B cell (primary cell): ENCODE data around the gene IL4R. TPM values are rescaled to one million over a fixed set of nuclear protein-coding genes. Genes with fewer than 3 reads are reported as not detected.
A peak's percentile ranks its signal among the peaks of the same experiment; 100 is the strongest.

Experiments
- ATAC-seq: fragments of 200-7000 bp; cut with Tn5 transposase; one replicate; pipeline ENCODE4 v1.10.0; 2021; ENCODE audit warnings: low read depth, mild to moderate bottlenecking, moderate number of reproducible peaks, moderate library complexity
- CTCF ChIA-PET: fragments of 350-600 bp; sonication (Branson Sonifier 250); formaldehyde crosslinking; loops from one replicate; lab custom pipeline; 2021; ENCODE audit warnings: antibody characterized with exemption, inconsistent platforms; lab: Charles Lee
- POLR2A ChIA-PET: fragments of 350-600 bp; sonication (Branson Sonifier 250); formaldehyde crosslinking; loops from one replicate; lab custom pipeline; 2021; ENCODE audit warnings: antibody characterized with exemption; lab: Charles Lee
- DNase-seq: peaks from one replicate; pipeline ENCODE4 v3.0.0; 2013
- H2AFZ ChIP-seq: 2 replicates; pipeline ENCODE4 v1.6.1; 2012; ENCODE audit warnings: mild to moderate bottlenecking, low read depth, low read length; ENCODE audit not compliant: insufficient read depth, poor library complexity, severe bottlenecking
- H3K27ac ChIP-seq, 2 donors: 1 replicate in 1 of 2; 2 replicates in 1 of 2; pipeline ENCODE4 v1.5.1; 2012 to 2013; ENCODE audit warnings: low read length in 2 of 2, mild to moderate bottlenecking in 2 of 2, moderate library complexity in 1 of 2
- H3K27me3 ChIP-seq, 4 experiments: fragments of 200-600 bp in 1 of 4; sonication (generic) in 1 of 4; replicated peaks in 1 of 4; 1 replicate in 2 of 4; 2 replicates in 2 of 4; pipeline versions ENCODE4 v1.6.1 to v1.7.0; 2013 to 2016; ENCODE audit warnings: low read length in 3 of 4, mild to moderate bottlenecking in 2 of 4, mixed read lengths in 1 of 4, moderate library complexity in 1 of 4; ENCODE audit not compliant: insufficient read depth in 4 of 4, control insufficient read depth in 3 of 4; ENCODE audit errors: control extremely low read depth in 1 of 4
- H3K36me3 ChIP-seq, 2 experiments: replicated peaks in 1 of 2; 1 replicate in 1 of 2; 2 replicates in 1 of 2; pipeline versions ENCODE4 v1.6.1 to v1.7.1; 2013; ENCODE audit warnings: low read length in 1 of 2; ENCODE audit not compliant: insufficient read depth in 2 of 2, control insufficient read depth in 1 of 2; ENCODE audit errors: control extremely low read depth in 1 of 2, extremely low read depth in 1 of 2
- H3K4me1 ChIP-seq, 2 donors: fragments of 200-600 bp in 1 of 2; sonication (generic) in 1 of 2; 1 replicate in 1 of 2; 2 replicates in 1 of 2; pipeline versions ENCODE4 v1.5.1 to v1.6.1; 2013 to 2017; ENCODE audit warnings: low read length in 2 of 2; ENCODE audit not compliant: control insufficient read depth in 2 of 2, insufficient read depth in 2 of 2
- H3K4me2 ChIP-seq: replicated peaks from 2 replicates; pipeline ENCODE3; 2012; ENCODE audit warnings: mild to moderate bottlenecking, low read depth, low read length; ENCODE audit not compliant: poor library complexity, severe bottlenecking
- H3K4me3 ChIP-seq, 5 experiments: fragments of 200-600 bp in 1 of 5; sonication (generic) in 1 of 5; 1 replicate in 3 of 5; 2 replicates in 2 of 5; pipeline versions ENCODE4 v1.5.1 to v1.7.0; 2011 to 2016; ENCODE audit warnings: low read length in 4 of 5, mild to moderate bottlenecking in 4 of 5, low read depth in 2 of 5, control low read depth in 1 of 5, moderate library complexity in 1 of 5; ENCODE audit not compliant: insufficient read depth in 1 of 5; ENCODE audit errors: control extremely low read depth in 1 of 5, extremely low read depth in 1 of 5
- H3K79me2 ChIP-seq: fragments of 200-600 bp; sonication (generic); one replicate; pipeline ENCODE4 v1.6.0; 2016; ENCODE audit warnings: low read length; ENCODE audit not compliant: control insufficient read depth, insufficient read depth
- H3K9ac ChIP-seq: fragments of 200-600 bp; sonication (generic); 2 replicates; pipeline ENCODE4 v1.6.1; 2017; ENCODE audit warnings: mild to moderate bottlenecking, low read length, moderate library complexity
- H3K9me3 ChIP-seq, 3 donors: one replicate each; pipeline versions ENCODE4 v1.6.1 to v1.7.1; 2013; ENCODE audit warnings: low read length in 2 of 3; ENCODE audit not compliant: control insufficient read depth in 2 of 3, insufficient read depth in 1 of 3; ENCODE audit errors: control extremely low read depth in 1 of 3
- H4K20me1 ChIP-seq: 2 replicates; pipeline ENCODE4 v1.6.0; 2012; ENCODE audit warnings: mild to moderate bottlenecking, low read length; ENCODE audit not compliant: insufficient read depth, control insufficient read depth, poor library complexity, severe bottlenecking
- H3K27ac Mint-ChIP-seq: one replicate; pipeline ENCODE4 v1.8.0; 2021; ENCODE audit warnings: mixed read lengths
- H3K27me3 Mint-ChIP-seq: one replicate; pipeline ENCODE4 v1.8.0; 2021; ENCODE audit warnings: mixed read lengths
- H3K4me1 Mint-ChIP-seq: one replicate; pipeline ENCODE4 v1.8.0; 2021; ENCODE audit warnings: mixed read lengths
- H3K4me3 Mint-ChIP-seq: one replicate; pipeline ENCODE4 v1.8.0; 2021; ENCODE audit warnings: mixed read lengths
- H3K9me3 Mint-ChIP-seq: one replicate; pipeline ENCODE4 v1.8.0; 2022; ENCODE audit warnings: mixed read lengths; ENCODE audit not compliant: insufficient read depth
- CTCF ChIP-seq: fragments of 200-600 bp; IDR thresholded peaks from one replicate; pipeline ENCODE4 v1.8.0; 2022; ENCODE audit warnings: antibody characterized with exemption, mild to moderate bottlenecking
- EZH2 ChIP-seq: IDR thresholded peaks from 2 replicates; pipeline ENCODE4 v1.6.1; 2012; ENCODE audit warnings: borderline replicate concordance, low read depth, mild to moderate bottlenecking, moderate library complexity, low read length; ENCODE audit not compliant: insufficient read depth, poor library complexity, severe bottlenecking
- WGBS: methylation state at CpG from one replicate; pipeline ENCODE4 v1.1.5; 2013; ENCODE audit warnings: missing lambda C conversion rate; ENCODE audit not compliant: insufficient coverage; 5-methylcytosine and 5-hydroxymethylcytosine counted together
- intact Hi-C: fragments of 100-400 bp; cut with micrococcal nuclease; formaldehyde crosslinking; loops from one replicate; pipeline ENCODE4 v1.10.0; 2022
- polyA plus RNA-seq: library from polyadenylated mRNA; depleted of rRNA; stranded (reverse); fragments of >200 nt; gene quantifications from 2 replicates; pipeline ENCODE4 v1.2.3, GENCODE V29; 2012
- total RNA-seq, 2 donors: library from RNA; stranded (reverse); fragments of 120-200 nt in 1 of 2; gene quantifications; 1 replicate in 1 of 2; 2 replicates in 1 of 2; pipeline versions ENCODE4 v1.2.3 to v1.2.4, GENCODE V29; 2013 to 2022

Gene IL4R
- total and polyA plus RNA-seq, 2 donors (not counting 1 experiment from before 2014, with no cell fraction given) = 311 to 966 TPM

- Histone ChIP-seq H4K20me1 (peaks cover 91% of the 10 kb centered on the region), H3K9ac (no peak overlapping the region), H3K36me3 (peaks cover 33 to 96% of the 10 kb centered on the region in 2 experiments), H3K4me3 (no peak overlapping the region), H3K27ac (peak overlapping the region in 1 of 2 donors; percentile 52), H3K9me3 (peaks cover 0 to 10% (median 1%) of the 10 kb centered on the region in 3 donors), H3K4me2 (no peak overlapping the region), H2AFZ (no peak overlapping the region), H3K4me1 (peaks cover 7 to 8% of the 10 kb centered on the region in 2 donors), H3K27me3 (no peaks in the 10 kb centered on the region), H3K79me2 (peaks cover 33% of the 10 kb centered on the region)
- Mint-ChIP-seq H3K4me1 (peaks cover 9% of the 10 kb centered on the region), H3K9me3 (no peaks in the 10 kb centered on the region), H3K27me3 (no peaks in the 10 kb centered on the region), H3K27ac (no peak overlapping the region), H3K4me3 (no peak overlapping the region)
- WGBS = 100% methylated on average over 2 of the region's 6 CpGs
- intact Hi-C loops = no loop called here
- ATAC-seq (no peak), DNase-seq (no peak)
- TF ChIP-seq EZH2 (no peak), CTCF (no peak)
- CTCF ChIA-PET = no interaction called here
- POLR2A ChIA-PET = no interaction called here
These were observed 38.2 kb downstream of the IL4R start for GRCh38 chr16:27351989-27352388.

DNA sequence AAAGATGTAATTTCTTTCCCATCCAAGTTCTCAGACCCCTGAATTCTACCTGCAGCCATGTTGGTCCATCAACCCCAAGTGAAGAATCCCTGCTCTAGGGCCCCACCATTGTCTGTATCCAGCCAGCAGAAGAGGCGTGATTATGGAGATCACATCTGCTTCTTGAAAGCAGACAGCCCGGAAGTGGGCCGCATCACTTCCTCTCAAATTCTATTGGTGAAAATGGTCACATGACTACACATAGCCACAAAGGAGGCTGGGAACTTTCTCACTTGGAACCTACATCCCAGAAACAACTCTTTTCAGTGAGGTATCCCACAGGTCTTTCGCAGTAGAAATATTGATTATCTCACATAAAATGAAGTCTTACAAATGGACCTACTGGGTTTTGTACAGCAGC lies 40.1 kb downstream of the IL4R start:
- no peak for TF ChIP-seq CTCF
- TF ChIP-seq EZH2 = no peak
- Histone ChIP-seq H3K36me3 (peaks cover 34 to 94% of the 10 kb centered on the region in 2 experiments), H3K27ac (peak overlapping the region in 1 of 2 donors; percentile 20), H3K9me3 (peaks cover 0 to 1% (median 0%) of the 10 kb centered on the region in 3 donors), H2AFZ (no peak overlapping the region), H3K27me3 (no peaks in the 10 kb centered on the region), H3K4me1 (no peaks in the 10 kb centered on the region), H3K4me3 (no peak overlapping the region), H3K9ac (no peak overlapping the region), H3K4me2 (no peak overlapping the region), H4K20me1 (peaks cover 85% of the 10 kb centered on the region), H3K79me2 (peaks cover 16% of the 10 kb centered on the region)
- DNase-seq (no peak), ATAC-seq (no peak)
- 100% methylated on average over 3 of the region's 4 CpGs for WGBS
- H3K9me3 Mint-ChIP-seq = no peaks in the 10 kb centered on the region
- POLR2A ChIA-PET = no interaction called here
- no peaks in the 10 kb centered on the region for H3K27me3 Mint-ChIP-seq
- CTCF ChIA-PET = interaction anchor here (1.2 kb wide), 1 partner anchor 122 kb away, joined by 4 read pairs; no protein-coding TSS in a partner anchor
- intact Hi-C loops = no loop called here
- no peak overlapping the region for H3K4me3 Mint-ChIP-seq
- H3K27ac Mint-ChIP-seq = no peak overlapping the region
- H3K4me1 Mint-ChIP-seq = no peaks in the 10 kb centered on the region
